GM19324 (cell line): ENCODE results near the gene PEX3.
"Not testable (repeated sequence)": the region's sequence is repeated elsewhere in the genome, so short reads cannot be mapped to it uniquely, and the experiment has no call there.

Source experiments
- ATAC-seq: cut with Tn5 transposase; IDR thresholded peaks from one replicate; pipeline ENCODE4 v1.9.1; 2021; ENCODE audit warnings: mild to moderate bottlenecking, moderate library complexity; ENCODE audit not compliant: unreplicated experiment, low FRiP score

The PEX3 gene

GRCh38 chr6:143505111-143505510, 54.5 kb downstream of the PEX3 start:
- ATAC-seq, result no peak

- ATAC-seq, result no peak
These were observed 54.9 kb downstream of the PEX3 start for GRCh38 chr6:143505537-143505936.

GRCh38 chr6:143506199-143506598, 55.6 kb downstream of the PEX3 start:
- no peak for ATAC-seq

- no peak for ATAC-seq
These were observed 56.0 kb downstream of the PEX3 start for GRCh38 chr6:143506620-143507019.

- peak; percentile 47 for ATAC-seq
These were observed 56.9 kb downstream of the PEX3 start for GRCh38 chr6:143507358-143508145.

- ATAC-seq, result not testable (repeated sequence)
These were observed 59.7 kb downstream of the PEX3 start for GRCh38 chr6:143510326-143510725.

- peak; percentile 65 for ATAC-seq
These were observed 60.6 kb downstream of the PEX3 start, which contains the start of gene FUCA2 for GRCh38 chr6:143510991-143511891. Gene FUCA2 (minus strand): TSS chr6:143511720. CDS start chr6:143511634, 86 bp downstream.

- ATAC-seq, result no peak
These were observed 62.8 kb downstream of the PEX3 start for GRCh38 chr6:143513410-143513809.

- ATAC-seq, result no peak
These were observed 64.6 kb downstream of the PEX3 start for GRCh38 chr6:143515061-143515760.

GRCh38 chr6:143515766-143516355, 65.3 kb downstream of the PEX3 start:
- no peak for ATAC-seq

GRCh38 chr6:143516690-143517446, 66.3 kb downstream of the PEX3 start:
- no peak for ATAC-seq

GRCh38 chr6:143517447-143517773, 66.8 kb downstream of the PEX3 start:
- ATAC-seq, result no peak

- ATAC-seq, result no peak
These were observed 71.5 kb downstream of the PEX3 start for GRCh38 chr6:143522039-143522600.

- ATAC-seq, result no peak
These were observed 74.8 kb downstream of the PEX3 start for GRCh38 chr6:143525356-143525755.

- no peak for ATAC-seq
These were observed 77.1 kb downstream of the PEX3 start for GRCh38 chr6:143527677-143528076.

- peak; percentile 59 for ATAC-seq
These were observed 77.7 kb downstream of the PEX3 start for GRCh38 chr6:143528164-143528811.

GRCh38 chr6:143529095-143529494, 78.5 kb downstream of the PEX3 start:
- no peak for ATAC-seq

- no peak for ATAC-seq
These were observed 81.3 kb downstream of the PEX3 start for GRCh38 chr6:143531720-143532499.
